ENCODE results near the gene PITPNB. TPM values are rescaled to one million over a fixed set of nuclear protein-coding genes. Genes with fewer than 3 reads are reported as not detected.

The PITPNB gene
- total and polyA plus RNA-seq, 4 donors: 23.8 to 65.9 (median 57.9) TPM

- Histone ChIP-seq H3K4me3 (ENCODE audit: low read depth, low read length) (no peak overlapping the region), H3K27me3 (ENCODE audit: control insufficient read depth, insufficient read depth, low read length) (no peaks in the 10 kb centered on the region), H3K36me3 (ENCODE audit: control insufficient read depth, insufficient read depth, low read length) (no peaks in the 10 kb centered on the region), H3K4me1 (ENCODE audit: control insufficient read depth, insufficient read depth, low read length) (no peaks in the 10 kb centered on the region), H3K9me3 (ENCODE audit: control insufficient read depth, insufficient read depth, low read length) (no peaks in the 10 kb centered on the region), H3K27ac (ENCODE audit: low read depth, low read length) (no peak overlapping the region)
- WGBS (ENCODE audit: insufficient coverage): no CpG with 5 or more reads among the region's 3 CpGs
- DNase-seq (ENCODE audit: low read depth in 4 of 6, low spot score in 6 of 6): no peak
Measured at GRCh38 chr22:27949421-27949820, 30.4 kb upstream of the PITPNB start.

GRCh38 chr22:27948569-27948968, 29.5 kb upstream of the PITPNB start:
- Histone ChIP-seq H3K4me1 (ENCODE audit: control insufficient read depth, insufficient read depth, low read length) (no peaks in the 10 kb centered on the region), H3K9me3 (ENCODE audit: control insufficient read depth, insufficient read depth, low read length) (no peaks in the 10 kb centered on the region), H3K27me3 (ENCODE audit: control insufficient read depth, insufficient read depth, low read length) (no peaks in the 10 kb centered on the region), H3K4me3 (ENCODE audit: low read depth, low read length) (no peak overlapping the region), H3K36me3 (ENCODE audit: control insufficient read depth, insufficient read depth, low read length) (no peaks in the 10 kb centered on the region), H3K27ac (ENCODE audit: low read depth, low read length) (no peak overlapping the region)
- 100% methylated on average over 1 of the region's 2 CpGs for WGBS (ENCODE audit: insufficient coverage)
- DNase-seq (ENCODE audit: low read depth in 4 of 6, low spot score in 6 of 6): no peak

- Histone ChIP-seq H3K36me3 (ENCODE audit: control insufficient read depth, insufficient read depth, low read length) (no peaks in the 10 kb centered on the region), H3K27me3 (ENCODE audit: control insufficient read depth, insufficient read depth, low read length) (no peaks in the 10 kb centered on the region), H3K4me1 (ENCODE audit: control insufficient read depth, insufficient read depth, low read length) (no peaks in the 10 kb centered on the region), H3K9me3 (ENCODE audit: control insufficient read depth, insufficient read depth, low read length) (no peaks in the 10 kb centered on the region), H3K4me3 (ENCODE audit: low read depth, low read length) (no peak overlapping the region), H3K27ac (ENCODE audit: low read depth, low read length) (no peak overlapping the region)
- WGBS (ENCODE audit: insufficient coverage): 96% methylated on average over 4 of the region's 4 CpGs
- DNase-seq (ENCODE audit: low read depth in 4 of 6, low spot score in 6 of 6): no peak
Measured at GRCh38 chr22:27947448-27947847, 28.4 kb upstream of the PITPNB start.

- no peak for DNase-seq (ENCODE audit: low read depth in 4 of 6, low spot score in 6 of 6)
- Histone ChIP-seq H3K4me3 (ENCODE audit: low read depth, low read length) (no peak overlapping the region), H3K27me3 (ENCODE audit: control insufficient read depth, insufficient read depth, low read length) (no peaks in the 10 kb centered on the region)
Measured at GRCh38 chr22:27941143-27941542, 22.1 kb upstream of the PITPNB start.

GRCh38 chr22:27937453-27937852, 18.4 kb upstream of the PITPNB start:
- WGBS (ENCODE audit: insufficient coverage): no CpG with 5 or more reads among the region's 2 CpGs
- Histone ChIP-seq H3K27ac (ENCODE audit: low read depth, low read length) (no peak overlapping the region), H3K9me3 (ENCODE audit: control insufficient read depth, insufficient read depth, low read length) (no peaks in the 10 kb centered on the region), H3K4me3 (ENCODE audit: low read depth, low read length) (no peak overlapping the region), H3K36me3 (ENCODE audit: control insufficient read depth, insufficient read depth, low read length) (peaks cover 3% of the 10 kb centered on the region), H3K4me1 (ENCODE audit: control insufficient read depth, insufficient read depth, low read length) (no peaks in the 10 kb centered on the region), H3K27me3 (ENCODE audit: control insufficient read depth, insufficient read depth, low read length) (no peaks in the 10 kb centered on the region)
- DNase-seq (ENCODE audit: low read depth in 4 of 6, low spot score in 6 of 6): no peak

More at GRCh38 chr22:27941143-27941542, 22.1 kb upstream of the PITPNB start:
- H3K27ac ChIP-seq (ENCODE audit: low read depth, low read length): no peak overlapping the region
- H3K9me3 ChIP-seq (ENCODE audit: control insufficient read depth, insufficient read depth, low read length): no peaks in the 10 kb centered on the region
- H3K36me3 ChIP-seq (ENCODE audit: control insufficient read depth, insufficient read depth, low read length): peaks cover 3% of the 10 kb centered on the region
- H3K4me1 ChIP-seq (ENCODE audit: control insufficient read depth, insufficient read depth, low read length): no peaks in the 10 kb centered on the region

- no peaks in the 10 kb centered on the region for H3K4me1 ChIP-seq (ENCODE audit: control insufficient read depth, insufficient read depth, low read length)
- WGBS (ENCODE audit: insufficient coverage): 100% methylated on average over 1 of the region's 1 CpG
- H3K4me3 ChIP-seq (ENCODE audit: low read depth, low read length): no peak overlapping the region
- H3K36me3 ChIP-seq (ENCODE audit: control insufficient read depth, insufficient read depth, low read length): peaks cover 3% of the 10 kb centered on the region
- no peak for DNase-seq (ENCODE audit: low read depth in 4 of 6, low spot score in 6 of 6)
- no peaks in the 10 kb centered on the region for H3K9me3 ChIP-seq (ENCODE audit: control insufficient read depth, insufficient read depth, low read length)
- no peaks in the 10 kb centered on the region for H3K27me3 ChIP-seq (ENCODE audit: control insufficient read depth, insufficient read depth, low read length)
- no peak overlapping the region for H3K27ac ChIP-seq (ENCODE audit: low read depth, low read length)
Measured at GRCh38 chr22:27935897-27936296, 16.8 kb upstream of the PITPNB start.

- whole genome bisulfite sequencing (ENCODE audit: insufficient coverage): 93% methylated on average over 2 of the region's 5 CpGs
- Histone ChIP-seq H3K27me3 (ENCODE audit: control insufficient read depth, insufficient read depth, low read length) (no peaks in the 10 kb centered on the region), H3K36me3 (ENCODE audit: control insufficient read depth, insufficient read depth, low read length) (peaks cover 3% of the 10 kb centered on the region), H3K9me3 (ENCODE audit: control insufficient read depth, insufficient read depth, low read length) (no peaks in the 10 kb centered on the region), H3K4me3 (ENCODE audit: low read depth, low read length) (no peak overlapping the region), H3K27ac (ENCODE audit: low read depth, low read length) (no peak overlapping the region), H3K4me1 (ENCODE audit: control insufficient read depth, insufficient read depth, low read length) (no peaks in the 10 kb centered on the region)
- DNase-seq (ENCODE audit: low read depth in 4 of 6, low spot score in 6 of 6): no peak
Measured at GRCh38 chr22:27934069-27934468, 15.0 kb upstream of the PITPNB start.

- DNase-seq (ENCODE audit: low read depth in 4 of 6, low spot score in 6 of 6): no peak
- no peaks in the 10 kb centered on the region for H3K27me3 ChIP-seq (ENCODE audit: control insufficient read depth, insufficient read depth, low read length)
- H3K4me1 ChIP-seq (ENCODE audit: control insufficient read depth, insufficient read depth, low read length): no peaks in the 10 kb centered on the region
- H3K9me3 ChIP-seq (ENCODE audit: control insufficient read depth, insufficient read depth, low read length): no peaks in the 10 kb centered on the region
- no peak overlapping the region for H3K4me3 ChIP-seq (ENCODE audit: low read depth, low read length)
- WGBS (ENCODE audit: insufficient coverage): 96% methylated on average over 8 of the region's 9 CpGs
- no peaks in the 10 kb centered on the region for H3K36me3 ChIP-seq (ENCODE audit: control insufficient read depth, insufficient read depth, low read length)
- H3K27ac ChIP-seq (ENCODE audit: low read depth, low read length): no peak overlapping the region
Measured at GRCh38 chr22:27933186-27933983, 14.3 kb upstream of the PITPNB start.

- Histone ChIP-seq H3K36me3 (ENCODE audit: control insufficient read depth, insufficient read depth, low read length) (no peaks in the 10 kb centered on the region), H3K27me3 (ENCODE audit: control insufficient read depth, insufficient read depth, low read length) (no peaks in the 10 kb centered on the region), H3K4me3 (ENCODE audit: low read depth, low read length) (no peak overlapping the region), H3K27ac (ENCODE audit: low read depth, low read length) (no peak overlapping the region), H3K9me3 (ENCODE audit: control insufficient read depth, insufficient read depth, low read length) (no peaks in the 10 kb centered on the region), H3K4me1 (ENCODE audit: control insufficient read depth, insufficient read depth, low read length) (no peaks in the 10 kb centered on the region)
- no peak for DNase-seq (ENCODE audit: low read depth in 4 of 6, low spot score in 6 of 6)
- WGBS (ENCODE audit: insufficient coverage): 100% methylated on average over 1 of the region's 3 CpGs
Measured at GRCh38 chr22:27930331-27931060, 11.4 kb upstream of the PITPNB start.

GRCh38 chr22:27927608-27928007, 8.6 kb upstream of the PITPNB start:
- Histone ChIP-seq H3K4me3 (ENCODE audit: low read depth, low read length) (no peak overlapping the region), H3K36me3 (ENCODE audit: control insufficient read depth, insufficient read depth, low read length) (no peaks in the 10 kb centered on the region), H3K27ac (ENCODE audit: low read depth, low read length) (no peak overlapping the region), H3K9me3 (ENCODE audit: control insufficient read depth, insufficient read depth, low read length) (no peaks in the 10 kb centered on the region), H3K27me3 (ENCODE audit: control insufficient read depth, insufficient read depth, low read length) (no peaks in the 10 kb centered on the region), H3K4me1 (ENCODE audit: control insufficient read depth, insufficient read depth, low read length) (no peaks in the 10 kb centered on the region)
- no peak for DNase-seq (ENCODE audit: low read depth in 4 of 6, low spot score in 6 of 6)
- no CpG with 5 or more reads among the region's 1 CpG for WGBS (ENCODE audit: insufficient coverage)

Data from spinal cord (tissue), 10 donors.